ENCODE data around the gene ST8SIA1.
"Not testable (repeated sequence)": the region's sequence is repeated elsewhere in the genome, so short reads cannot be mapped to it uniquely, and the experiment has no call there.

ST8SIA1 gene

GRCh38 chr12:22334410-22335100 lies at the start of gene ST8SIA1:
Gene ST8SIA1, minus strand, starts transcription at chr12:22334707. Its CDS starts 475 bp downstream, at chr12:22334232.
- DNase-seq (ENCODE audit: low spot score) (no peak), FAIRE-seq (no peak)

- DNase-seq (ENCODE audit: low spot score) (no peak), FAIRE-seq (no peak)
These were observed 45.5 kb upstream of the ST8SIA1 start for GRCh38 chr12:22380031-22380430.

GRCh38 chr12:22377731-22378496 lies 43.4 kb upstream of the ST8SIA1 start:
- FAIRE-seq (no peak), DNase-seq (ENCODE audit: low spot score) (no peak)

GRCh38 chr12:22376596-22377150 lies 42.2 kb upstream of the ST8SIA1 start:
- FAIRE-seq; DNase-seq (ENCODE audit: low spot score): not testable (repeated sequence)

- FAIRE-seq, result no peak
- no peak for DNase-seq (ENCODE audit: low spot score)
These were observed 40.0 kb upstream of the ST8SIA1 start for GRCh38 chr12:22374508-22374907.

- FAIRE-seq, result no peak
- no peak for DNase-seq (ENCODE audit: low spot score)
These were observed 37.9 kb upstream of the ST8SIA1 start for GRCh38 chr12:22372277-22372837.

GRCh38 chr12:22366181-22366580 lies 31.7 kb upstream of the ST8SIA1 start:
- no peak for FAIRE-seq

GRCh38 chr12:22361785-22362184 lies 27.3 kb upstream of the ST8SIA1 start:
- FAIRE-seq (no peak), DNase-seq (ENCODE audit: low spot score) (no peak)

More at GRCh38 chr12:22366181-22366580, 31.7 kb upstream of the ST8SIA1 start:
- DNase-seq (ENCODE audit: low spot score), result no peak

- no peak for FAIRE-seq
These were observed 26.3 kb upstream of the ST8SIA1 start for GRCh38 chr12:22360774-22361173.

GRCh38 chr12:22357531-22357930 lies 23.0 kb upstream of the ST8SIA1 start:
- DNase-seq (ENCODE audit: low spot score), result no peak
- no peak for FAIRE-seq

More at GRCh38 chr12:22360774-22361173, 26.3 kb upstream of the ST8SIA1 start:
- DNase-seq (ENCODE audit: low spot score), result no peak

GRCh38 chr12:22356231-22356630 lies 21.7 kb upstream of the ST8SIA1 start:
- DNase-seq (ENCODE audit: low spot score), result no peak
- FAIRE-seq, result no peak

GRCh38 chr12:22355011-22355580 lies 20.6 kb upstream of the ST8SIA1 start:
- no peak for DNase-seq (ENCODE audit: low spot score)
- no peak for FAIRE-seq

GRCh38 chr12:22353615-22354325 lies 19.3 kb upstream of the ST8SIA1 start:
- no peak for DNase-seq (ENCODE audit: low spot score)
- FAIRE-seq, result no peak

- no peak for DNase-seq (ENCODE audit: low spot score)
- FAIRE-seq, result no peak
These were observed 16.4 kb upstream of the ST8SIA1 start for GRCh38 chr12:22350886-22351285.

- no peak for DNase-seq (ENCODE audit: low spot score)
- FAIRE-seq, result no peak
These were observed 13.7 kb upstream of the ST8SIA1 start for GRCh38 chr12:22348208-22348607.

GRCh38 chr12:22340143-22340542 lies 5.6 kb upstream of the ST8SIA1 start:
- FAIRE-seq, result no peak
- DNase-seq (ENCODE audit: low spot score), result no peak

- no peak for FAIRE-seq
These were observed 5.2 kb upstream of the ST8SIA1 start for GRCh38 chr12:22339691-22340090.

GRCh38 chr12:22335794-22336166 lies 1.3 kb upstream of the ST8SIA1 start:
- no peak for DNase-seq (ENCODE audit: low spot score)

More at GRCh38 chr12:22339691-22340090, 5.2 kb upstream of the ST8SIA1 start:
- DNase-seq (ENCODE audit: low spot score), result no peak

GRCh38 chr12:22333713-22334409 lies 646 bp downstream of the ST8SIA1 start:
- DNase-seq (ENCODE audit: low spot score), result no peak
- no peak for FAIRE-seq

More at GRCh38 chr12:22335794-22336166, 1.3 kb upstream of the ST8SIA1 start:
- no peak for FAIRE-seq

- no peak for FAIRE-seq
- DNase-seq (ENCODE audit: low spot score), result no peak
These were observed 1.3 kb downstream of the ST8SIA1 start for GRCh38 chr12:22333186-22333712.
